Suprapubic skin (tissue), 3 donors: ENCODE data around the gene MCTP1.

Experiments used
- CTCF ChIP-seq, 2 donors: fragments of 200-600 bp in 1 of 2; fragments of 450-650 bp in 1 of 2; sonication (generic) in 1 of 2; IDR thresholded peaks; one replicate each; pipeline ENCODE4 v1.5.1; 2016 to 2019; ENCODE audit warnings: antibody characterized with exemption in 2 of 2, mild to moderate bottlenecking in 1 of 2, moderate library complexity in 1 of 2
- EP300 ChIP-seq: sonication (generic); formaldehyde crosslinking; IDR thresholded peaks from one replicate; pipeline ENCODE4 v1.6.1; 2017; ENCODE audit warnings: antibody characterized with exemption
- POLR2A ChIP-seq, 2 donors: fragments of 450-650 bp; IDR thresholded peaks; one replicate each; pipeline ENCODE4 v1.6.1; 2017; ENCODE audit warnings: antibody characterized with exemption in 2 of 2, mild to moderate bottlenecking in 2 of 2, moderate library complexity in 2 of 2

DNA sequence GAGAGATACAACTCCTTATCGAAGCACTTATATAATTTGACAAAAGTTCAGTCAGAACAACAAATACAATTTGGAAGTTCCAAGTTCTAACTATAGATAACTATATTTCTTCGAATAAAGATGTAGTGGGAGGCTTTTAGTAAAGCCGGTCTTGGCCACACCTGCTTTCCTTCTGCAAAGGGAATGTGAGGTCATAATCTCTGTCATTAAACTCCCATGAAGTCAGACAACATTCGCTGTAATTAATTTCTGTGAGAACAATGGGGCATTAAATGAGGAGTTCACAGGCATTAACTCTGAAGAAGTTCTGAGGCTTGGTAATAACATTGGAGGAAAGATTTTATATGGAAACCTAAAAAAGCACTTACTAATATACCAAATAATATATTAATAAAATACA is 67.5 kb downstream of the MCTP1 start:
- TF ChIP-seq CTCF (IDR thresholded peaks at IDR 0.05) (no peak), EP300 (no peak), POLR2A (IDR thresholded peaks at IDR 0.05) (no peak)
